ENCODE results near the gene EPHB2.

EPHB2 gene

GRCh38 chr1:22889213-22889827 is 178.7 kb downstream of the EPHB2 start:
- peak; percentile 23 for DNase-seq

- DNase-seq, result no peak
Observed at GRCh38 chr1:22892789-22893188, 182.2 kb downstream of the EPHB2 start.

- no peak for DNase-seq
Observed at GRCh38 chr1:22893292-22893691, 182.7 kb downstream of the EPHB2 start.

GRCh38 chr1:22895357-22895756 is 184.7 kb downstream of the EPHB2 start:
- DNase-seq, result no peak

GRCh38 chr1:22896184-22896583 is 185.5 kb downstream of the EPHB2 start:
- DNase-seq, result no peak

- no peak for DNase-seq
Observed at GRCh38 chr1:22900451-22900850, 189.8 kb downstream of the EPHB2 start.

- no peak for DNase-seq
Observed at GRCh38 chr1:22903113-22903512, 192.5 kb downstream of the EPHB2 start.

GRCh38 chr1:22906968-22907367 is 196.3 kb downstream of the EPHB2 start:
- no peak for DNase-seq

- DNase-seq, result no peak
Observed at GRCh38 chr1:22907528-22907927, 196.9 kb downstream of the EPHB2 start.

GRCh38 chr1:22908880-22909426 is 198.3 kb downstream of the EPHB2 start:
- DNase-seq, result no peak

- no peak for DNase-seq
Observed at GRCh38 chr1:22910286-22910685, 199.6 kb downstream of the EPHB2 start.

- DNase-seq, result no peak
Observed at GRCh38 chr1:22910986-22911651, 200.5 kb downstream of the EPHB2 start.

- DNase-seq, result no peak
Observed at GRCh38 chr1:22912311-22912710, 201.7 kb downstream of the EPHB2 start.

- no peak for DNase-seq
Observed at GRCh38 chr1:22913421-22914141, 202.9 kb downstream of the EPHB2 start.

- no peak for DNase-seq
Observed at GRCh38 chr1:22914156-22914555, 203.5 kb downstream of the EPHB2 start.

GRCh38 chr1:22914633-22915217 is 204.1 kb downstream of the EPHB2 start:
- no peak for DNase-seq

- no peak for DNase-seq
Observed at GRCh38 chr1:22915231-22915630, 204.6 kb downstream of the EPHB2 start.

GRCh38 chr1:22915816-22916470 is 205.3 kb downstream of the EPHB2 start:
- no peak for DNase-seq

GRCh38 chr1:22916471-22916820 is 205.8 kb downstream of the EPHB2 start:
- no peak for DNase-seq

GRCh38 chr1:22917989-22918388 is 207.3 kb downstream of the EPHB2 start:
- DNase-seq, result no peak

- no peak for DNase-seq
Observed at GRCh38 chr1:22918644-22919043, 208.0 kb downstream of the EPHB2 start.

- DNase-seq, result no peak
Observed at GRCh38 chr1:22919341-22920025, 208.8 kb downstream of the EPHB2 start.
